ENCODE measurements around the gene TAS1R2.

TAS1R2 gene

GRCh38 chr1:18891426-18891780 is 31.9 kb upstream of the TAS1R2 start:
- Histone ChIP-seq H3K9ac (no peak overlapping the region), H3K79me2 (no peaks in the 10 kb centered on the region), H3K27ac (no peak overlapping the region), H2AFZ (no peak overlapping the region), H3K4me3 (ENCODE audit: low read depth, low read length) (no peak overlapping the region), H3K27me3 (ENCODE audit: control insufficient read depth, insufficient read depth, low read length) (no peaks in the 10 kb centered on the region), H3K4me2 (ENCODE audit: low read length) (no peak overlapping the region), H3K4me1 (peaks cover 12% of the 10 kb centered on the region), H3K9me3 (ENCODE audit: control insufficient read depth, low read length) (no peaks in the 10 kb centered on the region), H3K36me3 (ENCODE audit: control insufficient read depth, insufficient read depth, low read length) (no peaks in the 10 kb centered on the region)
- no peak for TF ChIP-seq CTCF (IDR thresholded peaks at IDR 0.05)

- no peak for TF ChIP-seq CTCF (IDR thresholded peaks at IDR 0.05)
- Histone ChIP-seq H3K79me2 (no peaks in the 10 kb centered on the region), H3K27me3 (ENCODE audit: control insufficient read depth, insufficient read depth, low read length) (no peaks in the 10 kb centered on the region), H3K36me3 (ENCODE audit: control insufficient read depth, insufficient read depth, low read length) (no peaks in the 10 kb centered on the region), H2AFZ (no peak overlapping the region), H3K4me1 (peaks cover 8% of the 10 kb centered on the region), H3K9me3 (ENCODE audit: control insufficient read depth, low read length) (no peaks in the 10 kb centered on the region), H3K4me2 (ENCODE audit: low read length) (no peak overlapping the region), H3K27ac (no peak overlapping the region), H3K9ac (no peak overlapping the region), H3K4me3 (ENCODE audit: low read depth, low read length) (no peak overlapping the region)
These were observed 31.4 kb upstream of the TAS1R2 start for GRCh38 chr1:18890706-18891425.

- Histone ChIP-seq H3K79me2 (no peaks in the 10 kb centered on the region), H3K4me3 (ENCODE audit: low read depth, low read length) (no peak overlapping the region), H2AFZ (no peak overlapping the region), H3K36me3 (ENCODE audit: control insufficient read depth, insufficient read depth, low read length) (no peaks in the 10 kb centered on the region), H3K4me1 (no peaks in the 10 kb centered on the region), H3K27me3 (ENCODE audit: control insufficient read depth, insufficient read depth, low read length) (no peaks in the 10 kb centered on the region), H3K9ac (no peak overlapping the region), H3K9me3 (ENCODE audit: control insufficient read depth, low read length) (no peaks in the 10 kb centered on the region), H3K4me2 (ENCODE audit: low read length) (no peak overlapping the region), H3K27ac (no peak overlapping the region)
- TF ChIP-seq CTCF (IDR thresholded peaks at IDR 0.05) = no peak
These were observed 26.5 kb upstream of the TAS1R2 start for GRCh38 chr1:18886003-18886335.

GRCh38 chr1:18885311-18886002 is 26.0 kb upstream of the TAS1R2 start:
- Histone ChIP-seq H3K27me3 (ENCODE audit: control insufficient read depth, insufficient read depth, low read length) (no peaks in the 10 kb centered on the region), H3K9me3 (ENCODE audit: control insufficient read depth, low read length) (no peaks in the 10 kb centered on the region), H3K4me1 (no peaks in the 10 kb centered on the region), H2AFZ (no peak overlapping the region), H3K79me2 (no peaks in the 10 kb centered on the region), H3K9ac (no peak overlapping the region), H3K4me3 (ENCODE audit: low read depth, low read length) (no peak overlapping the region), H3K36me3 (ENCODE audit: control insufficient read depth, insufficient read depth, low read length) (no peaks in the 10 kb centered on the region), H3K27ac (no peak overlapping the region), H3K4me2 (ENCODE audit: low read length) (no peak overlapping the region)
- TF ChIP-seq CTCF (IDR thresholded peaks at IDR 0.05) = no peak

- no peak overlapping the region for H3K4me2 ChIP-seq (ENCODE audit: low read length)
- H3K36me3 ChIP-seq (ENCODE audit: control insufficient read depth, insufficient read depth, low read length) = no peaks in the 10 kb centered on the region
- no peak overlapping the region for H3K9ac ChIP-seq
These were observed 25.3 kb upstream of the TAS1R2 start for GRCh38 chr1:18884727-18885126.

More at GRCh38 chr1:18884727-18885126, 25.3 kb upstream of the TAS1R2 start:
- no peaks in the 10 kb centered on the region for H3K9me3 ChIP-seq (ENCODE audit: control insufficient read depth, low read length)
- no peak overlapping the region for H3K4me3 ChIP-seq (ENCODE audit: low read depth, low read length)
- H2AFZ ChIP-seq = no peak overlapping the region
- H3K4me1 ChIP-seq = no peaks in the 10 kb centered on the region
- no peaks in the 10 kb centered on the region for H3K27me3 ChIP-seq (ENCODE audit: control insufficient read depth, insufficient read depth, low read length)
- no peaks in the 10 kb centered on the region for H3K79me2 ChIP-seq
- H3K27ac ChIP-seq = no peak overlapping the region
- no peak for TF ChIP-seq CTCF (IDR thresholded peaks at IDR 0.05)

Measured in parathyroid adenoma (tissue), 2 donors.